Omental fat pad (tissue), 4 donors: Measurements from ENCODE around the gene CHMP2B. TPM values are rescaled to one million over a fixed set of nuclear protein-coding genes. Genes with fewer than 3 reads are reported as not detected.

ENCODE experiments used
- ATAC-seq: fragments of 150-250 bp; one replicate; pipeline ENCODE4 v1.9.1; 2016; ENCODE audit warnings: mild to moderate bottlenecking, moderate library complexity; ENCODE audit not compliant: low FRiP score
- DNase-seq: peaks from one replicate; pipeline ENCODE4 v3.0.0-alpha.2; 2019; ENCODE audit warnings: low spot score
- total RNA-seq, 4 donors: library from RNA; depleted of rRNA; stranded (reverse); fragments of >200 nt; gene quantifications; one replicate each; pipeline ENCODE4 v1.1.0, GENCODE V29; 2016
- TF ChIP-seq, protein P1 (sequence below), 3 donors: fragments of 450-650 bp; IDR thresholded peaks; one replicate each; pipeline ENCODE4 v1.5.1; 2016 to 2017; ENCODE audit warnings: antibody characterized with exemption in 3 of 3, mild to moderate bottlenecking in 3 of 3, moderate library complexity in 2 of 3

The CHMP2B gene
- total RNA-seq, 4 donors from 2014 or later, result 25.5 to 31.6 (median 28.5) TPM

DNA sequence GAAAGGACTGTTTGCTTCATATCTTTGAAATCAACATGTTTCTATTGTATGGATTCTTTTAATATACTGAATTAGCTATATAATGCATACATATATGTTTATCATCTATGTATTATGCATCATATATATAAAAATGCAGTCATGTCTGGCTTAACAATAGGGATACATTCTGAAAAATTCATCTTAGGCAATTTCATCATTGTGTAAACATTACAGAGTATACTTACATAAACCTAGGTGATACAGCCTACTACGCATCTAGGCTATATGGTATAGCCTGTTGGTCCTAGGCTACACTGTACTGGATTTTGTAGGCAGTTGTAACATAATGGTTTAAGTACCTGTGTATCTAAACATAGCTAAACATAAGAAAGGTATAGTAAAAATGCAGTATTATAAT is 21.7 kb downstream of the CHMP2B start:
- DNase-seq (no peak), ATAC-seq (no peak)
- TF ChIP-seq, protein P1, sequence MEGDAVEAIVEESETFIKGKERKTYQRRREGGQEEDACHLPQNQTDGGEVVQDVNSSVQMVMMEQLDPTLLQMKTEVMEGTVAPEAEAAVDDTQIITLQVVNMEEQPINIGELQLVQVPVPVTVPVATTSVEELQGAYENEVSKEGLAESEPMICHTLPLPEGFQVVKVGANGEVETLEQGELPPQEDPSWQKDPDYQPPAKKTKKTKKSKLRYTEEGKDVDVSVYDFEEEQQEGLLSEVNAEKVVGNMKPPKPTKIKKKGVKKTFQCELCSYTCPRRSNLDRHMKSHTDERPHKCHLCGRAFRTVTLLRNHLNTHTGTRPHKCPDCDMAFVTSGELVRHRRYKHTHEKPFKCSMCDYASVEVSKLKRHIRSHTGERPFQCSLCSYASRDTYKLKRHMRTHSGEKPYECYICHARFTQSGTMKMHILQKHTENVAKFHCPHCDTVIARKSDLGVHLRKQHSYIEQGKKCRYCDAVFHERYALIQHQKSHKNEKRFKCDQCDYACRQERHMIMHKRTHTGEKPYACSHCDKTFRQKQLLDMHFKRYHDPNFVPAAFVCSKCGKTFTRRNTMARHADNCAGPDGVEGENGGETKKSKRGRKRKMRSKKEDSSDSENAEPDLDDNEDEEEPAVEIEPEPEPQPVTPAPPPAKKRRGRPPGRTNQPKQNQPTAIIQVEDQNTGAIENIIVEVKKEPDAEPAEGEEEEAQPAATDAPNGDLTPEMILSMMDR (IDR thresholded peaks at IDR 0.05), result no peak

DNA sequence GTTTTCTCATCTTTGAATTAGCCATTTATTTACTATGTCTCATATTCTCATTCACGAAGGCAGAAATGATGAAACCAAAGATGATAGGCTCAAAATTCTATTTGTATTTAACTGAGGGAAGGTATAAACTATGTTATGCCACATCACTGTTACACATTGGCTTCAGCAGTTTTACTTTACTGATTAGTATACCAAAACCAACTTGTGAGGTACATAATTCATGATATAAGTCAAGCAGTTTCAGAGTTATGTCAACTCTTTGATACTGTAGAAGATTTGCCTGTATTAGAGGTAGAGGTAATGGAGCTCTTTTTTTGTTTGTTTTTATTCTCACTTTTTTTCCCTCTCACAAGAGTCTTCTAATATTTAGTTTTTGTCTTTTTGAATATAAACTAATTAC is 22.9 kb downstream of the CHMP2B start:
- ATAC-seq, result no peak
- TF ChIP-seq, protein P1 (IDR thresholded peaks at IDR 0.05), result no peak
- DNase-seq, result no peak

DNA sequence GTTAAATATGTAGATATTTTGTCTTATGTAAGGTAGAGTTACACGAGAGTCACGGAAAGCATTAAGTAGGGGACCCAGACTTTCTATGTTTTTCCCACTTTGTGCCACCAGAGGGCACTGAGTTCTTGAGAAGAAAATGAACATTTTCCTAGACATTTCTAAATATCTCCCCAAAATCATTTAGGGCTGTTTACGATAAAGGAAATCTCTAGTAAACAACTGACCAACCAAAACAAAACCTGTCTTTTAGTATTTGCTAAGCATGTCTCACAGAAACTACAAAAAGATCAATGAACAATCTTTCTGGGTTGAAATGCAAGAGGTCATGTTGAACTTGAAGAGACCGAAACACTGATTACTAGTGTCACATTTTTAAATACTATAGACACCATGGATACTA is 33.2 kb downstream of the CHMP2B start:
- TF ChIP-seq, protein P1 (IDR thresholded peaks at IDR 0.05), result no peak
- no peak for DNase-seq
- ATAC-seq, result no peak

- DNase-seq (no peak), ATAC-seq (no peak)
- TF ChIP-seq, protein P1 (IDR thresholded peaks at IDR 0.05), result no peak
These were observed 34.8 kb downstream of the CHMP2B start for GRCh38 chr3:87261925-87262324.

- no peak for DNase-seq
- TF ChIP-seq, protein P1 (IDR thresholded peaks at IDR 0.05), result no peak
- no peak for ATAC-seq
These were observed 41.0 kb downstream of the CHMP2B start for GRCh38 chr3:87267953-87268645.

DNA sequence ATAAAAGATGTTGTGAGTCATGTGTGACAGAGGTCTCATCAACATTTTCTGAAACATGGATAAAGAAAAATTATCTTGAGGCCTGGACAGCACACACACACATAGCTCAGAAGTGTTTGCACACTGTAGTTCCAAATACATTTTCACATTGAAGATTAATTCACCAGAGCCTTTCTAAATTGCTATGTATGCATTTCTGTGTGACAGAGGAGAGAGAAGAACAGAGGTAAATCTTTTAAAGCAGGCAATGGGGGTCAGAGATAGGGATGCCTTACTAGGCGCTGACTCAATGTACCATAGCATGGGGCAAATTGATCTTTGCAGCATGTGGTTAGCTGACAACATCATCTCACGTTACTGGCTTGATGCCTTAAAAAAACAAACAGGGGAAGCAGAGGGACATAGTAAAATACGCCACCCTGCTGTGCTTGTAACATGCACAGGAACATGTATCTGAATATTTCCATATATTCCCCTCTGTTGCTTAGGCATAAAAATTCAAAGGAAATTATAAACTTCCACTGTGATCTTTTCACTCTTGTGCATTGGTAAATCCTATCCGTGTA is 41.6 kb downstream of the CHMP2B start:
- TF ChIP-seq, protein P1 (IDR thresholded peaks at IDR 0.05), result no peak
- no peak for ATAC-seq

GRCh38 chr3:87269723-87270122 is 42.6 kb downstream of the CHMP2B start:
- DNase-seq, result no peak
- ATAC-seq, result no peak
- TF ChIP-seq, protein P1 (IDR thresholded peaks at IDR 0.05), result no peak

More for the DNA sequence above, 41.6 kb downstream of the CHMP2B start:
- DNase-seq, result no peak
